Measurements from ENCODE around the gene TMEM176B. TPM values are rescaled to one million over a fixed set of nuclear protein-coding genes. Genes with fewer than 3 reads are reported as not detected.
"Not testable (repeated sequence)": the region's sequence is repeated elsewhere in the genome, so short reads cannot be mapped to it uniquely, and the experiment has no call there.

Gene TMEM176B
- total RNA-seq, 4 donors from 2014 or later = 10.4 to 36.0 (median 18.9) TPM

DNA sequence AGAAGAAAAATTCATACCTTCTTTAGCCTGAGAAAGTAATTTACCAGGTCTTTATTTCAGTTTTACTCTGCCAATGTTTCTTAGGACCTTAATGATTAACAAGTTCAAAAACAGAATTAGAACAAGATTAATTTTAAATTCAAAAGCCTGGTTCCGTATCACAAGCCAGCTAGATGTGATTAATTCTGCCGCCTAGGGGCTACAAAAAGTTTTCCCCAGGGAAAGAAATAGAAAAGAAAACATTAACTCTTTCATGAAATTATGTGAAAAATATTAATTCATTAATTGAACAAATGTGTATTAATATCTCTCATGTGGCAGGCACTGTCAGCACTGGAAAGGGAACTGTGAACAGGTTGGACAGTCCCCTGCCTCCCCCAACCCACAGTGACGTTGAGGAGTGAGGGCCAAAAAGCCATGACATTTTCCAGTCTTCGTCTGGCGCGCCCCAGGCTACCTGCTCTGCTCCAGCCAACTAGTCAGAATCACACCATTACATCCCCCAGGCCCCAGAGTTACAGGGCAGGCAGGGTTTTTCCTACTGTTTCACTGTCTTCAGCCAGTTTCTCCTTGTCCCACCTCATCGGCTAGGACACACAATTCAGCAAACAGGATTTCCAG is 20.5 kb upstream of the TMEM176B start:
- DNase-seq = no peak
- Histone ChIP-seq H3K27me3 (no peaks in the 10 kb centered on the region), H3K36me3 (no peaks in the 10 kb centered on the region), H3K4me1 (no peaks in the 10 kb centered on the region), H3K27ac (no peak overlapping the region), H3K9me3 (no peaks in the 10 kb centered on the region), H3K4me3 (replicated peaks in 1 of 3) (no peak overlapping the region)
- TF ChIP-seq, protein P1, sequence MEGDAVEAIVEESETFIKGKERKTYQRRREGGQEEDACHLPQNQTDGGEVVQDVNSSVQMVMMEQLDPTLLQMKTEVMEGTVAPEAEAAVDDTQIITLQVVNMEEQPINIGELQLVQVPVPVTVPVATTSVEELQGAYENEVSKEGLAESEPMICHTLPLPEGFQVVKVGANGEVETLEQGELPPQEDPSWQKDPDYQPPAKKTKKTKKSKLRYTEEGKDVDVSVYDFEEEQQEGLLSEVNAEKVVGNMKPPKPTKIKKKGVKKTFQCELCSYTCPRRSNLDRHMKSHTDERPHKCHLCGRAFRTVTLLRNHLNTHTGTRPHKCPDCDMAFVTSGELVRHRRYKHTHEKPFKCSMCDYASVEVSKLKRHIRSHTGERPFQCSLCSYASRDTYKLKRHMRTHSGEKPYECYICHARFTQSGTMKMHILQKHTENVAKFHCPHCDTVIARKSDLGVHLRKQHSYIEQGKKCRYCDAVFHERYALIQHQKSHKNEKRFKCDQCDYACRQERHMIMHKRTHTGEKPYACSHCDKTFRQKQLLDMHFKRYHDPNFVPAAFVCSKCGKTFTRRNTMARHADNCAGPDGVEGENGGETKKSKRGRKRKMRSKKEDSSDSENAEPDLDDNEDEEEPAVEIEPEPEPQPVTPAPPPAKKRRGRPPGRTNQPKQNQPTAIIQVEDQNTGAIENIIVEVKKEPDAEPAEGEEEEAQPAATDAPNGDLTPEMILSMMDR (IDR thresholded peaks at IDR 0.05) = no peak
- TF ChIP-seq POLR2A (IDR thresholded peaks at IDR 0.05) = no peak
- intact Hi-C loops (cut with DNase I) = no loop called here
- WGBS, 2 donors = 69 to 84% methylated on average over 7 of the region's 7 CpGs

DNA sequence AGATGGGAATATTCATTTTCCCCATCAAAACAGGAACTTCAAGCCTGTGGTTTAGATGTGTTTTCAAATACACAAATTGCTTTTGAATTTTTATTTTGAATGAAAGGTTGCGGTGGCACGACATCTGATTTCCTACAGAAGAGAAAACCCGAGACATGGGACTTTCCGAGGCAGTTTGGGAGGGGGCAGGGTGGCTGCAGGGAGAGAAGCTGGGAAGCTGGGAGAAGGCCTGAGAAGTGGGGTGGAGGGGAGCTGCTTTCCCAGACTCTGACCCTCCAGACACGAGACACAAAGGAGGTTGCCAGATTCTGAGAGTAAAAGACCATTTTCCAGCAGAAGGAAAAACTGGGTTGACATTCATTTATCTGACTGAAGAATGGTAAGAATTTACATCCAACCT is 20.0 kb upstream of the TMEM176B start:
- TF ChIP-seq, protein P1 (IDR thresholded peaks at IDR 0.05) = no peak
- TF ChIP-seq POLR2A (IDR thresholded peaks at IDR 0.05) = no peak
- 60 to 69% methylated on average over 5 of the region's 5 CpGs for WGBS, 2 donors
- Histone ChIP-seq H3K27me3 (no peaks in the 10 kb centered on the region), H3K36me3 (no peaks in the 10 kb centered on the region), H3K27ac (no peak overlapping the region), H3K4me3 (replicated peaks in 1 of 3) (no peak overlapping the region), H3K4me1 (no peaks in the 10 kb centered on the region), H3K9me3 (no peaks in the 10 kb centered on the region)
- intact Hi-C loops (cut with DNase I) = no loop called here
- DNase-seq = no peak

DNA sequence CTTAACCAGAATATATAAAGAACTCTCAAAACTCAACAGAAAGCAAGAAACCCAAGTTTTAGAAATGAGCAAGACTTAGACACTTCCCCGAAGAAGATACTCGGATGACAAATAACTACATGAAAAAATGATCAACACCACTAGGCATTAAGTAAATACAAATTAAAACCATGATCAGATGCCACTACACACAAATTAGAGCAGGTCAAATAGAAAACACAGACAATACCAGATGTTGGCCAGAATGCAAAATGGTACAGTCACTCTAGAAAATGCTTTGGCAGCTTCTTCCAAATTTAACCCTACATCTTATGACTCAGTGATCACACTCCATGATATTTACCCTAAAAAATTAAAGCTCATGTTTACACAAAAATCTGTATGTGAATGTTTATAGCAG is 18.8 kb upstream of the TMEM176B start:
- H3K4me3 ChIP-seq (replicated peaks in 1 of 3) = no peak overlapping the region
- H3K4me1 ChIP-seq = no peaks in the 10 kb centered on the region
- TF ChIP-seq POLR2A (IDR thresholded peaks at IDR 0.05) = no peak
- TF ChIP-seq, protein P1 (IDR thresholded peaks at IDR 0.05) = no peak
- no peak for DNase-seq
- intact Hi-C loops (cut with DNase I) = no loop called here
- no peaks in the 10 kb centered on the region for H3K9me3 ChIP-seq
- no peaks in the 10 kb centered on the region for H3K36me3 ChIP-seq
- WGBS, 2 donors = 86 to 92% methylated on average over 2 of the region's 2 CpGs
- no peaks in the 10 kb centered on the region for H3K27me3 ChIP-seq
- H3K27ac ChIP-seq = no peak overlapping the region

DNA sequence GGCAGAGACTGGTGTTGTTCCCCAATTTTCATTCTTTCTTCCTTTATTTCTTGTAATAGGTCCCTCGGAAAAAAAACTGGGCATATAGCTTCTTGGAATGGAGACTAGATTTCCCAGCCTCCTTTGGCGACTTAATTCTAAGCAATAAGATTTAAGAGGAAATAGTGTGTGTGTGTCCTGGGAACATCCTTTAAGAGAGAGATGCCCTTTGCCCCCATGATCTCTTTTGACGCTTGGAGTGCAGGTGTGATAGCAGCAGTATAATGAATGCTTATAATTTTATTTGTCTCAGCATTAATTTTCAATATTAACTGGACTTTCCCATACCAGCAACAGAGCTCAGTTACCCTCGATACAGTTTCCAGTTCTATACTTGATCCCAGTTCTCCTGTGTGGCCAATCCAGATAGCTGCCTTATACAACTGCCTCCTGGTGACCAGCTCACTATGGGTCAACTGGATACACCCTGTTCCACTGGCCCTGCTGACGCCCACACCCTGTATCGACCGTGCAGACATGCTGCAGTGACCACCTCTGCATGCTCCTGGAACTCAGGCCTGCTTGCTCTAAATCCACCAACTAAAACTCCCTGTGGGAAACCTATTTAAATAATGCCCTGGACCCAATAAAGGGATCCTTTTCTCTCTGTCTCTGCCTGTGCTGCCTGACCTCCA is 14.3 kb upstream of the TMEM176B start:
- Histone ChIP-seq H3K27ac (no peak overlapping the region), H3K4me1 (no peaks in the 10 kb centered on the region), H3K4me3 (replicated peaks in 1 of 3) (no peak overlapping the region), H3K27me3 (no peaks in the 10 kb centered on the region), H3K36me3 (no peaks in the 10 kb centered on the region), H3K9me3 (no peaks in the 10 kb centered on the region)
- DNase-seq = no peak
- no peak for TF ChIP-seq POLR2A (IDR thresholded peaks at IDR 0.05)
- TF ChIP-seq, protein P1 (IDR thresholded peaks at IDR 0.05) = no peak
- intact Hi-C loops (cut with DNase I) = no loop called here
- 80 to 88% methylated on average over 7 of the region's 7 CpGs for WGBS, 2 donors

DNA sequence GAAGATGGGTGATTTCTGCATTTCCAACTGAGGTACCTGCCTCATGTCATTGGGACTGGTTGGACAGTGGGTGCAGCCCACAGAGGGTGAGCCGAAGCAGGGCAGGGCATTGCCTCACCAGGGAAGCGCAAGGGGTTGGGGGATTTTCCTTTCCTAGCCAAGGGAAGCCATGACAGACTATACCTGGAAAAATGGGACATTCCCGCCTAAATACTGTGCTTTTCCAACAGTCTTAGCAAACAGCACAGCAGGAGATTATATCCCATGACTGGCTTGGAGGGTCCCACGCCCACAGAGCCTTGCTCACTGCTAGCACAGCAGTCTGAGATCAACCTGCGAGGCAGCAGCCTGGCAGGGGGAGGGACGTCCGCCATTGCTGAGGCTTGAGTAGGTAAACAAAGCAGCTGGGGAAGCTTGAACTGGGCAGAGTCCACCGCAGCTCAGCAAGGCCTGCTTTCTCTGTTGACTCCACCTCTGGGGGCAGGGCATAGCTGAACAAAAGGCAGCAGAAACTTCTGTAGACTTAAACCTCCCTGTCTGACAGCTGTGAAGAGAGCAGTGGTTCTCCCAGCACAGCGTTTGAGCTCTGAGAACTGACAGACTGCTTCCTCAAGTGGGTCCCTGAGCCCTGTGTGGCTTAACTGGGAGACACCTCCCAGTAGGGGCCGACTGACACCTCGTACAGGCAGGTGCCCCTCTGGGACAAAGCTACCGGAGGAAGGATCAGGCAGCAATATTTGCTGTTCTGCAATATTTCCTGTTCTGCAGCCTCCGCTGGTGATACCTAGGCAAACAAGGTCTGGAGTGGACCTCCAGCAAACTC is 7.7 kb upstream of the TMEM176B start:
- H3K27ac ChIP-seq; H3K4me3 ChIP-seq (replicated peaks in 1 of 3); H3K36me3 ChIP-seq; H3K4me1 ChIP-seq; DNase-seq; intact Hi-C loops (cut with DNase I); H3K27me3 ChIP-seq; H3K9me3 ChIP-seq: not testable (repeated sequence)
- WGBS, 2 donors = 62 to 71% methylated on average over 11 to 13 of the region's 13 CpGs

Data from thyroid gland (tissue), 4 donors.